Stimulated activated CD4-positive, alpha-beta T cell treated with anti-CD3 and anti-CD28 coated beads, Interleukin-4, amount 100 ng/mL, for 24 hours (primary cell): ENCODE data around the gene NSD2.

Source experiments
- DNase-seq: peaks from one replicate; pipeline ENCODE4 v3.0.0-alpha.2; 2020

Gene NSD2

DNA sequence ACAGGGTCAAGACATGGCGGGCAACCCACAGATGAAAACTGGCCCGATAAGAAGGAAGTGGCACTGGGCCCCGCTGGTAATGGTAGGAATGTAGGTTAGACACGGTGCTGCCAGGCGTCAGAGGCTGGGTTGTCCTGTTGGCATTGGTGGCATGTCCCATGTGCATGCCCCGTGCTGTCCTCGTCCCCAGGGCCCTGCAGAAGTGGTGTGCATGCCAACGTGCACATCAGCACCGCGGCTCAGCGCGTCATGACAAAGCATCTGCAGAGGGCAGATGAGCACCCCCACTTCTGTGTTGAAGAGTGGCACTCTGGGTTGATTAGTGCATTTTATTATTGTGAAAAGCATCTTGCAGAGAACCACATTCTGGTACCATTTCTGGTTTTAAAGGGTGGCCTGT is 102.0 kb downstream of the NSD2 start:
- DNase-seq: no peak

DNA sequence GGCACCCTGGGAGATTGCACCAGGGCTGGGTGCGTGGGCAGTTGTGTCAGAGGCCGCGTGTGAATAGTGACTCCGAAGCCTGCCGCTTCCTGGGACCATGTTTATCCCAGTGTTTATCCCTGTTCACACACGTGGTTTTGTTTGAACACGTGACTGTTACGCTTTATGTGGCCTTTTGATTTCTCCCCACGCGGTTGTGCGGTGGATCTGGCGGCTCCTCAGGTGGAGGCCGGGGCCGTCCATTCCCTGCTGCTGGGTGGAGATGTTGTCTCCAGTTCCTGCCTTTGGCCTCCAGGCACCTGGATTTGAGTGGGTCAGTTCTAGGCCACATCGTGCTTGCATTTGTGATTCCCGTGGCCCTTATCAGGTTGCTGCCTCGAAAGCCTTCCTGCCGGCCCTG is 102.5 kb downstream of the NSD2 start:
- no peak for DNase-seq

DNA sequence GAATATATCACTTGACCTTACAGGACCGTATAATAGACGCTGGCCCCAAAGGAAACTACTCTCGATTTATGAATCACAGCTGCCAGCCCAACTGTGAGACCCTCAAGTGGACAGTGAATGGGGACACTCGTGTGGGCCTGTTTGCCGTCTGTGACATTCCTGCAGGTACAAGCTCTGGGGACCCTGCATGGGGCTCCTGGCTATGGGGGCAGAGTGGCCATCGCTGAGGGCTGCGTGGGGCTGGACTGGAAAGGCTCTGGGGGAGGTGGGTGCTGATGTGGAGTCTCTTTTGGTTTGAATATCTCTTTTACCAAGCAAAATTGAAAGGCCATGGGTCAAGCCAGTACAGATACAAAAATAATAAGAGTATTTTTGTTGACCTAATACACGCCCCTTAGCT is 103.6 kb downstream of the NSD2 start:
- no peak for DNase-seq

DNA sequence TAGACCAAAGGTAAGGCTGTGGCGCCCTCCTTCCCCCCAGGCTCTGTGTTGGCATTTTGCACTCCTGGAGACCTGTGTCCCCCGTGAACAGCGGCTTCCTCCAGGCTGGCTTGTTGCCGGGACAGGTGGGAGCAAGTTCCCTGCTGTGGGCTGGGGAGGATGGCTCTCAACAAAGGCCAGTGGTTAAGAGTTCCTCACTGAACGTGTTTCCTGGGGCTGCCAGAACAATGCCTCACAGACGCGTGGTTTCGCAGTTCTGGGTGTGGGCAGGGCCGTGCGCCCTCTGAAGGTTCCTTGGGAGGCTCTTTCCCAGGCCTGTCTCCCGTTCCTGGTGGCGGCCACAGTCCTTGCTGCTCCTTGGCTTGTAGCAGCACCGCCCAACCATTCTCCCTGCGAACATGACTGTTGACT is 104.2 kb downstream of the NSD2 start:
- no peak for DNase-seq

DNA sequence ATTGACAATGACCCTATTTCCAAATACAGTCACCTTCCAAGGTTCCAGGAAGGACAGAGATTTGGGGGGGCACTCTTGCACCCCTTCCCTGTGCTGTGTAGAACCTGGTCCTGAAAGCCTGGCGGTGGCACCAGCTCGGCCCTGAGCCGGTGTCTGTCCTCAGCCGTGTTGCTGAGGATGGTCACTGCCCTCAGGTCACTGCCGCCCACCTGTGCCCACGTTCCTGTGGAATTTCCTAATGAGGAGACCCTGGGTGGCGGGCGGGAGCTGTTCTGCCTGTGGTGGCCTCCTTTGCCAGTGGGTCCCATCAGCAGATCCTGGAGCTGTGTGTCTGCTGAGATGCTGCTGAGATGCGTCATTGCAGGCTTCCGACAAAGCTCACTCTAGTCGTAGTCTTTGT is 104.7 kb downstream of the NSD2 start:
- DNase-seq: no peak

DNA sequence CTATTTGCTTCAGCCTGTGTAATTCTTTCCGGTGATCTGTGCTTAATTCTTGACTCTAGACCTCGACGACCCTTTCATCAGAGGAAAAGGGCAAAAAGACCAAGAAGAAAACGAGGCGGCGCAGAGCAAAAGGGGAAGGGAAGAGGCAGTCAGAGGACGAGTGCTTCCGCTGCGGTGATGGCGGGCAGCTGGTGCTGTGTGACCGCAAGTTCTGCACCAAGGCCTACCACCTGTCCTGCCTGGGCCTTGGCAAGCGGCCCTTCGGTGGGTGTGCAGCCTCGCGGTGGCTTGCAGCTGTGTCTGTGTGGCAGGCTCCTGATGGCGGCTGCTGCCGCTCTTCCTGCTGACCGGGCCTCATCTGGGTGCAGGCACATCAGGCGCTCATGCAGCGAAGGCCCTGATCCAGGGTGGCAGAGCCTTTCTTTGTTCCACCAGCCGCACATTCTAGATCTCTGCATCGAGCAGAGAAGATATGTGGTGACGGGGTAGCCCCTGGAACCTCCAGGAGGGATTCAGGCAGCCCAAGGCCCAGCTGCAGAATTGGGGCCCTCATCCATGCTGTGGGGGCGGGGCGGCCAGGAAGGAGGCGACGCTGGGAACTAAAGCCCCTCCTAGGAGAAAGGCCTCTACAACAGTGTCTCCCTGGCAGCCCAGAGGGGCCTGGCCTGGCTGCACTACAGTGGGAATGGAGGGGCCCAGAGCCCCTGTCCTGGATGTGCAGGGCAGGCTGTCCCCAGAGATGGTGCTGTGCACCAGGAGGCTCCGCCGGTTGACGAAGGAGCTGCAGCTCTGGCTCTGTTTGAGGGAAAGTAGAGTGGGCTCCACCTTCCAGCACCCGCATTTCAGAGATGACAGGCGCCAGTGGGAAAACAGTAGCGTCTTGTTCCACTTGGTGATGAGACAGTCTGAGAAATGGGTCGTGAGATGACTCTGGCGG is 105.5 kb downstream of the NSD2 start:
- DNase-seq: no peak

DNA sequence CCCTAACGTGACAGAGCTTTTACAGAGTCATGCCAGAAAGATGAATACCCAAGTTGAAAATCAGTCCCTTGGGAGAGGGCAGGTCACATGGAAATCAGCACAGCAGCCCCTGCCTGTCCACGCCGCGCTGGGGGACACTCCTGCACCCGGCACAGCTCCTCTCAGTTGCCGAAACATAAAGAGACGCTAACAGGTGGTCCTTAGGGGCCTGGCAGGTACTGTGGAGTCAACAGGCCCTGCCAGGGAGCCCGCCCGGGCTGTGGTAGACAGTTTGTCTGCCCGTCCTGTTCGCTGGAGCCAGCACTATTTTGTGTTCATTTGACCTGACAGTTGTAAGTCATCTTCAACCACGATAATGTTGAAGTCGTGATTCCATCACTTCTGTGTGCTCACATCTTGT is 107.0 kb downstream of the NSD2 start:
- no peak for DNase-seq

DNA sequence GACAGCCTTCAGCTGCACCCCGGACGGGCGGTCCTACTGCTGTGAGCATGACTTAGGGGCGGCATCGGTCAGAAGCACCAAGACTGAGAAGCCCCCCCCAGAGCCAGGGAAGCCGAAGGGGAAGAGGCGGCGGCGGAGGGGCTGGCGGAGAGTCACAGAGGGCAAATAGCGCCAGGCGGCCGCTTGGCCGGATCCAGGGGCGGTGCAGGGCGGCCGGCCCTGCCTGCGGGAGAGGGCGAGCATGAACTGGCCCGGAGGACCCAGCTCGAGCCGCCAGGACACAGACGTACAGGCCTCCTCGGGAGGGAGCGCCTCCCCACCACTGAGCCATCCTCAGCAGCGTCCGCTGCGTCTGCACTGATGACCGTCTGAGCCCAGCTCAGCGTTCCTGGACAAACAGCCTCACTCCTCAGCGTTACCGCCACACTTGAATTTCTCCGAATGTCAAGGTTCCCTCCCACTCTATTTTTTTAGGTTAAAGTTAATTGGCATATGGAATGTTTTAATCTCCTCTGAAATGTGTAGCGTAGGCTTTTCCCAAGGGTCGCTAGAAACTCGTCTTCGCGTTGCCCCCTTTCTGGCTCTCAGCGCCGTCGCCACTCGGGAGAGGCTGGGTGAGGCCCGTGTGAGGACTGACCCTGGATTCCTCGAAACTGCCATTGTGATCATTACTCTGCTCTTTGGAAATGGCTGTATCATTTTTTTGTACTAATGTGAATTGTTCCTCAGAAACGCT is 107.7 kb downstream of the NSD2 start:
- no peak for DNase-seq

DNA sequence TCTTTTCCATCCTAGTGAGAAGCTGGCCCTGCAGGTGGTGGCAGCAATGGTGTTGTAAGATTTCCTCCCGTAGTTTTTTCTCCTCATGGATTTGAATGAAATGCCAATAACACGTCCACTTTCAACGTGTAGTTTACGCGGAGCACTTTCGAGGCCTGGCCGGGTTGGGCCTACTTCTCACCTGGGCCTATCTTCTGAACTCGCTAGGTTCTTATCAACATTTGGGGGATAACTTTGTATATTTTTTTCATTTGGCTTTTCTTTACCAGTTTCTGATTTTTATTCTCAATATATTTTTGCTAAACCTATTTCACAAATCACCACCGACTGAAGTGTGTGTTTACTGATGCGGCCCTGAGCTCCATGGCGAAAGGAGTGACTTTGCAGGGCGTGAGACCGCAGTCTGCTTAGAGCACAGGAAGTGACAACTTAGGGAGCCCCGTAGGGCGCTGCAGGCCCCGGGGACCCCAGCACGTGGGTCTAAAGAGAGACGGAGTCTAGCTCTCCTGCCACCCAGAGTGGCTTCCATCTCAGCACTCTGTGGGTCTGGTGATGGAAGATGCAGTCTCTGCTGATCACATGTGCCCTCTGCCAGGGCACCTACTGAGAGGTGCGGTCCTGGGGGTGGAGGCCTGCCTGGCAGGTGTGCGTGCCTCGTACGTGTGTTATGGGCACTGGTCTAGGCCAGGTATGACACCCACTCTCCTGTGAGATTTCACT is 108.4 kb downstream of the NSD2 start:
- no peak for DNase-seq

DNA sequence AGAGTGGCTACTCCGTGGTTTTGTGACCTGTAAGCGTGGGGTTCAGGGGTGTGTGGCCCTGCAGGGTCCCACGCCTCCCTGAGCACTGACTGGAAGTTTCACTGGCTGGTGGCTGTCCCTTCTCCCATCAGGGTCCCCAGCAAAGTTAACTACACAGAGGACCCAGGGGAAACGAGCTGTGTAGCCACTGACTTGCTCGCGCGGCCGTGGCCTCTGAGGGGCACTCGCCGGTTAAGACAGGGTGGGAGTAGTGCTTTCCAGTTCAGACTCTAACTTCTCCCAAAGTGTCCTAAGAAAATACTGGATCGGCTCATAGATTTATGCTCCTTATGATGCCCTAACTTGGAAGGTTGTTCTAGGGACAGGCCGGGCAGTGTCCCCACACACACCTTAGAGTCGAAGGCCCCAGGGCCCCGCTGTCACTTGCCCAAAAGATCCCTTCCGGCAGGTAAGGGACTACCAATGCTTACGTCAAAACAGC is 109.4 kb downstream of the NSD2 start:
- no peak for DNase-seq

DNA sequence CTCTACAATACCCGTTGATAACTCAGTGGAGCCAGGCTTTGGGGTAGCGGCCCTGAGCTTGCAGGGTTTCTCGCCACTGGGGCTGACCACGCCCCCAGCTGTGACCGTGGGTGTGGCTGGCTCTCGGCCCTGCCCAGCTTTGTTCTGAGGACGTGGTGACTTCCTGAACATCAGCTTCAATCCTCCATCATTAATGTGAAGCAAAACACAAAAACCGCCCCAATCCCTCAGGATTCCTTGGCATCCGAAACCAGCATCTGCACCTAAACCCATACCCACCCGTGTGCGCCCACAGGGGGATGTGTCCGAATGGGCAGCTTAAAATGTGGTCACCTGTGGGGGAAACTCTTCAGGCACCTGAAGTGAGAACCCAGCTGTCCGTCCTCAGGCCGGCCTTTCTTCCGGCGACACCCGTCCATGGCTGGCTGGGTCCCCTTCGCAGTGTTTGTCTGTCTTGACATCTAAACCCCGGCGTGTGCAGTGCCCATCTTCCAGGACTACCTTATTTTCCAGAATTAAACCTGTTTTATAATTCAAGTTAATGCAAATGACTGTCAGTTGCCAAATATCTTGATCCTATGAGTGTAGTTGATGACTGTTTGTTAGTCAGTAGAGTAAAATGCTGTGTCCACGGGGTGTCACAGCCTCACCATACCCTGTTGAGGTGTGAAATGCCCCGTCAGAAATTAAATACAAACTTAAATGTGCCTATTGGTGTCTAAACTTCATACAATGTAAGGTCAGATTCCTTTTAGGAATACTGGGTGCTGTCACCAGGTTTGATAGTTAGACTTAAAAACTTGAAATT is 110.3 kb downstream of the NSD2 start:
- DNase-seq: no peak

DNA sequence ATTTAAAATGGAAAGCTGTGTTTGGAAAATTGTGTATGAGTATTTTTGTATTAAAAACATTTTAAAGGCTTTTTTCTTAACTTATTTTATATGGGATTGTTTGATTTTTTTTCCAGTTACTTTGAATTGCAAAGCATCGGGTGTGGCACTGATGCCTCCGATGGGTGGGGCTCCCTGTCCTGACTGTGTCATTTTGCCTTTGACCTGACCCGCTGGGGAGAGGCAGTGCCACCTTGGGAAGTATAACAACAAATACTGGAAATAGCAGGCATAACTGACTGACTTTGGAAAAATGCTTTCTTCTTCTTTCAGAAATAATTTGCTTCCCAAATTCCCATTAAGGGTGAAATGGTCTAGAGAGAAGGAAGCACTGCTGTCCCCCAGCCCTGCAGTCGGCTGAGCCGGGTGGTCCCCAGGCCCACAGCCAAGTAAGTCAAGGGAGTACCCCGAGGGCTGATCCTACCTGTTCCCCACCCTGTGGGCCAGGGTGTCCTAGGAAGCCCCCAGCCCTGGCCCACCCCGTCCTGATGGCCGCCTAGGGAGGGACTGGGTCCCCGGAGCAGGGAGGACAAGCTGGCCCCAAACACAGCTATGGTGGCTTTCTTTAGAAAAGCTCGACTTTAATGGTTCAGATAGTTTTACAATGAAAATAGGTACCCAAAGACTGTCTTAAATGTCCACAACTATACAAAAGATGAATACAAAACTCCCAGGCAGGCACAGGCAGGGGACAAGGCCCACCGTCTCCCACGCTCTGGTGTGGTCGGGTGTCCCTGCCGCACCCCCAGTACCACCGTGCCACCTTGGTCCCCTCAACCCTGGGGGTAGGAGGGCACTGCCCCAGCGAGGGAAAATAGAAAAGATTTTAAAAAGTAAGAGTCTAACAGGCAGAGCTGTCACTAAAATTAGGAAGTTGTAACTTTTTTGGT is 111.2 kb downstream of the NSD2 start:
- DNase-seq: no peak

DNA sequence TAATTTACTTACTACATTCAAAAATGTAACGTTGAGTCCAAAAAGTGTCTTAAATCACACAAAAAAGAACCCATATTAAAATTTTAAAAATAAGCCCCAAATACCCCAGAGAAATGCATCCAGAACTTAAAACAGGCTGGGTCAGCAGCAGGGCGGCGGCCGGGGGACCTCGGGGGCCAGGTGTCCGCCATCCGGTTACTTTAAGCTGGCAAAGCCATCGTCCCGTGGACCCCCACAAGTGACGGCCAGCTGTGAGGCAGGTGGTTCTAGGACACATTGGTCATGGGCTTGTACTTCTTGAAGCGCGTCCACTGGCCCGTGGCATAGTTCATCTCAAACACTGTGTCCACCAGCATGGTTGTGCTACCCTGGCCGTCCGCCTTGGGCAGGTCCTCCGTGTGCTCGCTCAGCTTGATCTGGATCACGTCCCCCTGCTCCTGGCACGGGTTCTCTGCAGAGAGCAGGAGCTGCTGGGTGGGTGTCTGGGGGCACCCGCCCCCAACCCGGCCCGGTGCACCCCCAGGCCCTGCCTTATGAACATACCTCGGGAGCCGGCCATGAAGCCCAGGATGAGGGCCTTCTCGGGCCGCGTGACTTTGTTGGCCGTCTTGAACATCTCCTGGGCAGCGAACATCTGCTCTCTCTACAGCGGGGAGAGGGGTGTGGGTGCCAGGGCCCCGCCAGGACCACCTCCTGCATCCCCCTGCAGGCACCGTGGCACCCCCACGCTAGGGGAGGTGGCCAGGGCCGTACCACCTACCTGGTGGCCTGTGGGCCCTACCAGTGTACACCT is 112.1 kb downstream of the NSD2 start:
- DNase-seq: no peak

DNA sequence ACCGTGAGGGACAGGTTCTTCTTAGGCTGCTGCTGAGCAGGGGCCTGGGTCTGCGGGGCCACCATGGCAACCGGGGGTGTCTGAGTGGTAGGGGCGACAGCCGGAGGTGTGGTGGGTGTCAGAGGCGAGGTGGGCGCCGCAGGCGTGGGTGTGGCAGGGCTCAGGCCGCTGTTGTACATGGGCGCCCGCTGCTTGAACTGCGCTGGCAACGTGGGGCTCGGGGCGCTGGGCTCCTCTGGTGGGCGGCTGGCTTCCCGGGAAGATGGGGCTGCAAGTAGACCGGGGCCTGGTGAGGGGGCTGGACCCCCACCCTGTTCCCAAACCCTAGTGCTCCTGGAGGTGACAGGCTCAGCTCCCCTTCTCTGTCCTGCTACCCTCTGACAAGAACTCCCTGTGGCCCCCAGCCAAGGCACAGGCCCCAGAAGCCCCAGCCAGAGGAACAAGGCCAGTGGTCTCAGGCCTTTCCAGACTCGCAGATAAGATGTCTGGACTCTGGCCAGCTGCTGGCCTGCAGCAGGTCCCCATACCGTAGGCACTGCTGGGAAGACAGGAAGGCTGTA is 112.7 kb downstream of the NSD2 start:
- DNase-seq: no peak

DNA sequence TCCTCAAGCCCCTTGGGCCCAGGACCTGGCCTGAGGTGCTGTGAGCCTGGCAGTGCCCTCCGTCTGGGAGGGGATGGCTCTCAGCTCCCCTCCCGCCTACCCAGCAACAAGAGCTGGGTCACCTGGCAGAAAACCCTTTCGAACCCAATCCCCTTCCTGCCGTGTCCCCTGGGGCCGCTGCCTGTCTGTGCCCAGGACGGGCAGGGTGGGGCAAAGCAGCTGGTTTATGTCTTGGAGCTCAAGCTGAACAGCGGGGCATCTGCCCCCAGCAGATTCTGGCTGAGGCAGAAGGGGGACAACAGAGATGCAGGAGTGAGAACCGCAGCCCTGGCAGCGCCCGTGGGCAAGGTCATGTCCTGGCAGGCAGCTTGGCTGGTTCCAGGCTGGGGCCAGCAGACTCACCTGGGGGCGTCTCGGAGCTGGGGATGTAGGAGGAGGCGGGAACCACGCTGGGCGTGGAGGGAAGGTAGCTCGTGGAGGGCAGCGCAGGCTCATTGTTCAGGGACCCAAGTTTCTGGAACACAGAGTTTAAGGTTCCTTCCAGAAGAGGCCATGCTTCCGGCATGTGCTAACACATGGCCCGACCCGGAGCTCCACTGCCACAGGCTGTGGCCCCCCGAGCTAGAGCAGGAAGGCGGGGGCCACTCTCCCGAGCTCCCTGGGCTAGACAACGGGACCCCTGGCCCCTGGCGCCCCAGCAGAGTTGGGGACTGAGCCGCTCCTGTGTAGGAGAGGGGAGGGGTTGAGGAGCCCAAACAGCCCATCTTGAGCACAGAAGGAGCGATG is 113.4 kb downstream of the NSD2 start:
- DNase-seq: no peak

DNA sequence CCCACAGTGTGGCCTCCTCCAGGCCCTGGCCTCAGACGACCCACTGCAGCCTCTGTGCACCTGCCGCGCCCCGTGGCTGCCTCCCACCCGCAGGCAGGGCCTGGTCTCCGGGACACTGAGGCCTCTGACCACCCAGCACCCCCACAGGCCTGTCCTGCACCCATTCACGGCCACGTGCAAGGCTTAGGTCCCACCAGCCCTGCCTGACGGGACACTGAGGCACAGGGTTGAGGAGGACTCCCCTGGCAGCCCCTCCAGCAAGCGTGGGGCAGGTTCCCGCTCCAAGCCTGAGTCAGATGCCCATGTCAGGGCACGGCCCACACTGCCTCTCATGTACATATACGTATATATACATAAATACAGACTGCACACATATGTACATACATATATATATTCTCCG is 114.1 kb downstream of the NSD2 start:
- no peak for DNase-seq

DNA sequence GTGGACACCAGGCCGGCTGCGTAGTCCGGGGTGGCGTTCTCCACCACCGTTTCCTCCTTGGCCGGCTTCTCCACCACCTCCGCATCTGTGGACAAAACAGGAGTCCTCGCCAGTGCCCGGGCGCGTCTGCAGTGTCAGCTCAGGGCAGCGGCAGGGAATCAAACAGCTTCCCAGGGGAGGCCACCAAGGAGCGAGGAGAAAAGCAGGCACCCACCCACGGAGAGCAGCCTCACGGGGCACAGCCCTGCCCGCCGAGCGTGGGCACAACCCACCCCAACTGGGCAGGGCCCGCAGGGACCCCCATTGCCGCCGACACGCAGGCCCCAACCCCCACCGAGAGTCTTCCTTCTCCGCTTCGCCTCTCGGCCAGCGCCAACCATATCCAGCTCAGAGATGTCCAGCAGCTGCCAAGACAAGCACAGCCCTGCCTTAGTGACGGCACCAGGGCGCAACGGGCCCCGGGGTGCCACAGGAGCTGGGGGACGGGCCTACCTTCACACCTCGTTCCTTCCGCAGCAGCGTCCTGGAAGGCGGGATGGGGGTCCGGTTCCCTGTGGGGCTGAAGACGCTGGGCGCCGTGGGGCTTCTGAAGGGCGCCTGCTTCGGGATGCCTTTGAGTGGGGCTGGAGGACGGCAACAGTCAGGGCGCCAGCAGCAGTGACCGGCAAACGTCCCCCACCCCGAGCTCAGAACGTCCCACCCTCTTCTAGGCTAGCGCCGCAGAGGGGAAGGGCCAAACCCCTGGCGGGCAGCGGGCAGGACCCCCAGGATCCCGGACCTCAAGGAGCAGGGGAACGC is 114.8 kb downstream of the NSD2 start:
- no peak for DNase-seq

DNA sequence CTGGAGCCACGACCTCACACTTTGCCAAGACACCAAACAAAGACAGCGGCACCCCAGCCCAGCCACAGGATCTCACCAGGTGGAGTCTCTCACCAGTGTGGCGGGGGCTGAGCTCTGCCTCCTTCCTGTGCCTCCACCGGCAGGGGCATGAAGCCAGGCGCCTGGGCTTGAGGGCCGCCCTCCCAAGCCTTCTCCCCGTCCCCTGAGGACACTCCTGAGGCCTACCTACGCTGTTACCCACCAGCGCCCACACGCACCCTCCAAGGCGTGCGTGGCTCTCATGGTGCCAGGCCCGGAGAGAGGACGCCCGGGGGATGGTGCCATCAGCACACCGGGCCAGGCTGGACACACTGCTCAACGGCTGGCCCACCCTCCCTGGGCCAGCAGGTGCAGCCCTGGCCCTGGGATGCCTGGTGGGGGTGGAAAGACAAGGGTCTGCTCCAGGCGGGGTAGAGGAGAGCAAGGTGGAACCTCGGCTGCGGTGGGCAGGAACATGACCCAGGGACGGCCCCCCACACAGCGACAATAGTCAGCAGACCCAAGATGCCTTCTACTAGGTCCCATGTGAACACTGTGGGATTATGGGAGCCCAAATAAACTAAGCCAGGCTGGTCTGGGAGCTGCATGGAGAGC is 115.5 kb downstream of the NSD2 start:
- no peak for DNase-seq
